GM18861 (cell line): ENCODE measurements around the gene CEP290.

ENCODE experiments used
- ATAC-seq: cut with Tn5 transposase; IDR thresholded peaks from one replicate; pipeline ENCODE4 v1.9.1; 2021; ENCODE audit not compliant: unreplicated experiment

CEP290 gene

DNA sequence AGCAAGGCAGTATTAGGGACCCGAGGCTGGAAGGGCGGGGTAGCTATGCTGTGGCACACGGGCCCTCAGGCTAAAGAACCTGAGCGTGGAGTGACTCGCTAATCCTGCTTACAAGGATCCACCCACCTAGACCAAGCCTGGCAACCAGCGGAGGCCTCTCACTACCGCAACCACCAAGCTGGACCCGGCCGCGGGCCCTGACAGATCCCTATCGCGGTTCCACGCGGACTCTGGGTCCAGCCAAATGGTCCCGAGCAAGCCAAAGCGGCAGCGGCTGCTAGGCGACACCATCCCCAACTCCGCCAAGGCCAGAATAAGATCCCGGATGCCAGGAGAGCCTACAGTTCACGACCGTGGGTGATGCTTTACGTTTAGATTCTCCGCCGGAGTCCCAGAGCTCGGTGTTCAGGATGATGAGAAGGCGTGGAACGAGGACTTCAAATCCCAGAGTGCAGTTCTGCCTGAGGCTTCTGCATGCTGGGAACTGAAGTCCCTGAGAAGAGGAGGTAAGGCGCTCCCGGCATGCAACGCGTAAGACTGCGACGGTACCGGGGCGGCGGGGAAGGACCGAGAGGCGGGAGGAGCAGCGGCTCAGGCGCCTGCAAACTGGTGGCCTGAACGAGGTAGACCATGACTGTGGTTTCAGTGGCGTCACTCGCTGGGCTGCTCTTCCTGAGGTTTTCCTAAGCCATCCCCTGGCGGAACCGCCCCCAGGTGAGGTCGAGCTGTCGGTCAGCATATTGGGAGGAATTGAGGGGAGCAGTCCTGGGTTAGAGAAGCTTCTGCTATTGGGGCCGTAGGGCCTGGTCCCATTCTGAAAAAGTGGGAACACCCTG lies at the start of gene CEP290, which contains the start of gene TMTC3:
Gene CEP290, minus strand, starts transcription at position 315 of the 836 bp plus-strand sequence. CDS start 781 bp downstream, outside the sequence.
Gene TMTC3, plus strand, starts transcription at position 534 of the 836 bp plus-strand sequence. CDS start 6,009 bp downstream, outside the sequence.
- peak; percentile 93 for ATAC-seq

GRCh38 chr12:88188180-88188579 lies 46.3 kb upstream of the CEP290 start:
- no peak for ATAC-seq

- no peak for ATAC-seq
Observed at GRCh38 chr12:88187571-88187970, 45.7 kb upstream of the CEP290 start.

DNA sequence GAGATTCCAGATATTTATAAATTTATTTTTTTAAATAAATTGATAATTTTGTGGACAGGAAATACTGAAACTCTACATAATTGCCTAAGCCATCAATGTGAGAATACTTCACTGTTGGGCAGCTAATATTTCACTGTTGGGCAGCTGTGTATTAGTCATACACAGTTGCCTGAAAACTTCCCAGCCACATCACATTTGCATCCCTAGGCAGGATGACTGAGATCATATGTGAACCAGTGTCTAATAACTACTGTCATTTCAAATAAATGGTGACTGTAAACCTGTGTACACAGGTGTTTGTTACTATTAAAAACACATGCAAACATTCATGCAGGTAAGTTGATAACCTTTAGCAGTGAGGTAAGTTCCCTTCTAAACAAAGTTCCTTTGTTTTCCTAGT lies 44.1 kb upstream of the CEP290 start:
- peak; percentile 84 for ATAC-seq

DNA sequence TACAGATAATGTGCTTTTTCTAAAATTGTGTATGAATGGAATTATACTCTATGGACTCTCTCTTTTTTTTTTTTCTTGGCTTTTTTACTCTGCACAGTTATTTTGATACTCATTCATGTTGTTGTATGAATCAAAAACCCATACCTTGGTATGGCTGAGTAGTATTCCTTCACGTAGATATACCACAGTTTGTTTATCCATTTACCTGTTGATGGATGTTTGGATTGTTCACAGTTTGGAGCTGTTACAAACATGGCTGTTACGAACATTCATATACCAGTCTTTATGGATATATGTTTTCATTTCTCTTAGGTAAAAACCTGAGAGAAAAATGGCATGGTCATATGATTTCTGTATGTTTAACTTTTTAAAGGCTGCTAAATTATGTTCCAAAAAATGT lies 43.4 kb upstream of the CEP290 start:
- ATAC-seq: no peak

DNA sequence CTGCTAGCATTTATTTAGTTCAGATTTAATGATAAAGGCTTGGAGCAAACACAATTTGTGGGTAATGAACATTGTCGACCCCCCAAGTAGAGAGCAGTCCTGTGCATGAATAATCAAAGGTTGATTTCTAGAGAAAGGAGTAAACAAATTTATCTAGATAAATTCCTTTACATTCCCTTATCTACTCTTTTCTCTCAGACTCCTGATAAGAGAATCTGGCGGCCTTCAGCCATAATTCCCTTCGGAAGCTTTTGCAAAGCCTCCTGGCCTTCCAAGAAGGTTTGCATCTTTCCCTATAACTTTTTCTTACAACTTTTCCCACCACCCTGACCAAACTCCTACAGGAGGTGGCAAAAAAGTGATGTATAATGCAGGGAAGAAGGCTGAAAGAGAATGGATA lies 42.3 kb upstream of the CEP290 start:
- ATAC-seq: no peak

- ATAC-seq: no peak
Observed at GRCh38 chr12:88182416-88182815, 40.5 kb upstream of the CEP290 start.

- no peak for ATAC-seq
Observed at GRCh38 chr12:88181881-88182280, 40.0 kb upstream of the CEP290 start.

DNA sequence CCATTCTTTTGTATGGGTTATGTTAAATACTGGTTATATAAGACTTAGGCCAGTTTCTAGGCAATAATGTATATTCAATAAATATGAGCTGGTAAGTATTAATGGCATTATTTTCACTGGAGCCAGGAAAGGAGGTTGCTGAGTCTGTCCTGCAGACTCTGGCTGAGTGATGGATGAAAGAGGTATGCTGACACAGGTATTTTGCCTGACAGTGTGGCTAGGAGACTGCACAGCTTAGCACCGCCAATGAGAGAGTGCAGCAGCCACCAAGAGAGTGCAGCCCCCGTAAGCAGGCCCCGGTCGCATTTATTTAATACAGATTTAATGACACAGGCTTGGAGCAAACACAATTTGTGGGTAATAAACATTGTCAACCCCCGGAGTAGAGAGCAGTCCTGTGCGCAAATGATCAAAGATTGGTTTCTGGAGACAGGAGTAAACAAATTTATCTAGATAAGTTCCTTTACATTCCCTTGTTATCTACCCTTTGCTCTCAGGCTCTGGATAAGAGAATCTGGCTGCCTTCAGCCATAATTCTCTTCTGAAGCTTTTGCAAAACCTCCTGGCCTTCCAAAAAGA lies 37.6 kb upstream of the CEP290 start:
- no peak for ATAC-seq

- no peak for ATAC-seq
Observed at GRCh38 chr12:88175544-88175943, 33.7 kb upstream of the CEP290 start.

- no peak for ATAC-seq
Observed at GRCh38 chr12:88172844-88173407, 31.0 kb upstream of the CEP290 start.

DNA sequence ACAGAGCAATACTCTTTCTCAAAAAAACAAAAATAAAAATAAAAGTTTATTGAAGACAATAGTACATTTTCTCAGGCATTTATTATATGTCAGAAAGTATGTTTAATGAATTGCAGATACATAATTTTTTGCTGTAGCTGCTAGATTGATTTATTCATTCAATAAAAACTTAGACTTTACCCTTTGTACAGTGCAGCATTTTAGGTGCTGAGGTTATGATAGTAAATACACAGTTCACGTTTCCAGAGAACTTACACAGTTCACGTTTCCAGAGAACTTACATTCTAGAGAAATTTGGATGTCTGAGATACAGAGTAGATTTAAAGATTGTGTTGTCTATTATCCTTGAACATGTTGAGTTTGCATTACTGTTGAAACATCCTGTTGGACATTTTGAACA lies 25.5 kb upstream of the CEP290 start:
- ATAC-seq: no peak

- no peak for ATAC-seq
Observed at GRCh38 chr12:88166179-88166578, 24.3 kb upstream of the CEP290 start.

DNA sequence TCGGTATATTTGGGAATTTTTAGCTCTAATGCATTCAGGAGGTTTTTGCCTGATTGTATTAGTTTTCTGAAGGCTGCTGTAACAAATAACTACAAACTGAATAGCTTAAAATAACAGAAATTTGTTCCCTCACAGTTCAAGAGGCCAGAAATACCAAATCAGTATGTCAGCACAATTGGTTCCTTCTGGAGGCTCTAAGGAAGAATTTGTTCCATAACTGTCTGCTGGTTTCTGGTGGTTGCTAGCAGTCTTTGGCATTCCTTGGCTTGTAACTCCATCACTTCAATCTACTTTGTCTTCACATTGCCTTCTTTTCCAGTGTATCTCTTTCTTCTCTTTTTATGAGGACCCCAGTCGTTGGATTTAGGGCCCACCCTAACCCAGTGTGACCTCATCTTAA lies 21.5 kb upstream of the CEP290 start:
- no peak for ATAC-seq

DNA sequence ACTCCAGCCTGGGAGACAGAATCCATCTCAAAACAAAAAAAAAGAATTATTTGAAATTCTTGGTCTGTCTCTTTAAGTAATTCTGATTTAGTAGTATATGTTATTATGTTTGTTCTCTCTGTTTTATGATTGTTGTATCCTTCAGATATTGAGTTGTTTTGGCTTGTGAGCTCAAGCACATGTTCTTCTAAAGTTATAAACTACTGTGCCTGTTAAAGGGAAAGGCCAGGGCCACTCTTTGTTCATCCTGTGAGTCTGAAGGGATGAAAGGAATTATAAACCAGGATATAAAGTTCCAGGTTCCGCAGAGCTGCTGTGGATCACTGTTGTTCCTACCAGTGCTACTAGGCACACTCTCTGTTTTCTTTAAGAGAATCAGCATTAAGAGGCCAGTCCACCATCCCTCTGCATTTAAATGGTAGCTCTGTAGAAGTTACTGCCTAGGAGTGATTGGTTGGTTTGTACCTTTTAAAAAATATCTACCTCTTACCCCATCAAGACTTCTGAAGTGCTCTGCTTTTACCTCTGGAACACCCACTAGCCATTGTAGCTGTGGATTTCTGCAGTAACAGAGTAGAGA lies 14.3 kb upstream of the CEP290 start:
- no peak for ATAC-seq

DNA sequence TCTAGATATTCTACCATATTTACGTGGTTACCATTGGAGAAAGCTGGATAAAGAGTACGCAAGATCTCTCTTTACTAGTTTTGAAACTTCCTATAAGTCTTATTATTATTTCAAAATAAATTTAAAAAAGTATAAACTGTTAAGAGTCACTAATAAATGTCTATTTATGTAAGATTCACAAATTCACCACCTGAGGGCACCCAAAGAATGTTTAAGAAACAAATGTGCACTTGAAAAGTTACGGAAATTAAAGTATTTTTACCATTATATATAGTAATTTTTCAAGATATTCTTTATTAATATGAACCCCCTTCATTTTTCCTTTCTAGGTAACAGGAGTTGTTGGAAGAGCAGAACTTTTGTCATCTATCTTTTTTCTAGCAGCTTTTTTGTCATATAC lies 12.1 kb upstream of the CEP290 start:
- no peak for ATAC-seq

DNA sequence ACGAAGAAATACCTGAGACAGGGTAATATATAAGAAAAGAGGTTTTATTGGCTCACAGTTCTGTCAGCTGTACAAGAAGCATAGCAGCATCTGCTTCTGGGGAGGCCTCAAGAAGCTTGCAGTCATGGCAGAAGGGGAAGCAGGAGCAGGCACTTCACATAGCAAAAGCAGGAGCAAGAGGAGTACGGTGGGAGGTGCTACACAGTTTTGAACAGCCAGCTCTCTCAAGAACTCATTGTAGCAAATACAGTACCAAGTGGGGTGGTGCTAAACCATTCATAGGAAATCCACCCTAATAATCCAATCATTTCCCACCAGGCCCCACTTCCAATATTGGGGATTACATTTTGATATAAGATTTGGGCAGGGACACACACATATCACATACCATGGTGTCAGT lies 8.2 kb upstream of the CEP290 start:
- no peak for ATAC-seq

GRCh38 chr12:88145567-88146505 lies 3.9 kb upstream of the CEP290 start:
- peak; percentile 32 for ATAC-seq

DNA sequence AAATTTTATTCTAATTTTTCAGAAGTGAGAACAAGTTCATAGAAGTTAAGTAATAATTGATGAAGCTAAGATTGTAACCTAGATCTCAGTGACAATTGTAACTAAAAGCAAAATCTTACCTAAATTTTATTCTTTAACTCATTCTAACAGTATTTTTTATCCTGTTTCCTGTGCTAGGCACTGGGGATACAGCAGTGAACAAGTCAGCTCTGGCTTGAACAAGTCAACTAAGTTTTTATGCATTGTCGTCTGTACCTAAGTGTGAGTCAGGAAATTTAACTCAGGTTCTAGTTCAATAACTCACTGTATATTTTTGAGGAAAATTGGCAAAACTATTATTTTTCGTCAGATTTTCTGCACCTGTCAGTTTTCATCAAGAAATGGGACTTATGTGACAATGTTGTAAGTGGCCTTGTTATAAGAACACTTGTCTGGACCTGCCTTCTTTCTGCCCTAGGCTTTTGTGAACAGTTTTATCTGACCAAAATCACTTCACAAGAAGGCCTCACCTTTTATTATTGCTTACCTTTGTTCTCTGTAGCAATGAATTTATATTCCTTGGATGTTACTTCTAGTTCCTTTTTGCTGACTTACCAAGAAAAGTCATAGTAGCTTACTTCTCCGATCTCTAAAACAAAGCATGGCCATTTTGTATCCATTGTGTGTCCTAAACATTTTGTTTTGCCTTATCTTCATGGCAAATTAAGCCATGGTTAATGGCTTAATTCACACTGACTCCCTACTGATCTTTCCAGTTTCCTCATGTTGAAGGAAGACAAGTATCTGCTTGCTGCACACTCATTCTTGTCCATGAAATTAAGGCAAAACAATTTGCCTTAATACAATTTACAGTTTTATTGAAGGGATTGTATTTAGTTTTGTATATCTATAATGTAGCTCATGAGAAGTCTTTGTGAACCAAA lies 2.9 kb upstream of the CEP290 start:
- no peak for ATAC-seq

DNA sequence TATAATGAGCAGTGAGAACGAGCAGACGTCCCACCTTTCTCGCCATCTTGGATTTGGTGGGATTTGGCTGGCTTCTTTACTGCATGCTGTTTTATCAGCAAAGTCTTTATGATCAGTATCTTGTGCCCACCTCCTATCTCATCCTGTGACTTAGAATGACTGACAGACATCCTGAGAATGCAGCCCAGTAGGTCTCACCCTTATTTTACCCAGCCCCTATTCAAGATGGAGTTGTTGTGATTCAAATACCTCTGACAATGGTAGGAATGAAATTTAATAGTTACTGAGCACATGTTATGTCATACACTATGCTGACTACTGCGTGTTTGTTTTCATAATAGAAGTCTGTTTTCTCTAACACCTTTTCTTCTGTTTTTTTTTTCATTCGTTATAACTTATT lies 2.1 kb upstream of the CEP290 start:
- ATAC-seq: no peak
